Neural crest cell (in vitro differentiated cells): Measurements from ENCODE around the gene DMBX1. TPM values are rescaled to one million over a fixed set of nuclear protein-coding genes. Genes with fewer than 3 reads are reported as not detected.

Source experiments
- DNase-seq: peaks from one replicate; pipeline ENCODE4 v3.0.0; 2021; ENCODE audit warnings: low read depth, mixed read lengths, low spot score
- H3K27ac Mint-ChIP-seq: one replicate; pipeline ENCODE4 v1.8.0; 2021; ENCODE audit warnings: mild to moderate bottlenecking, mixed read lengths; ENCODE audit not compliant: unreplicated experiment
- H3K27me3 Mint-ChIP-seq: 2 replicates; pipeline ENCODE4 v1.8.0; 2021; ENCODE audit warnings: low read depth, mild to moderate bottlenecking, mixed read lengths
- H3K36me3 Mint-ChIP-seq: 2 replicates; pipeline ENCODE4 v1.8.0; 2021; ENCODE audit warnings: low read depth, mild to moderate bottlenecking, mixed read lengths
- H3K4me1 Mint-ChIP-seq: 2 replicates; pipeline ENCODE4 v1.8.0; 2021; ENCODE audit warnings: mixed read lengths
- H3K4me3 Mint-ChIP-seq: one replicate; pipeline ENCODE4 v1.8.0; 2021; ENCODE audit warnings: mild to moderate bottlenecking, mixed read lengths
- H3K9me3 Mint-ChIP-seq: 2 replicates; pipeline ENCODE4 v1.8.0; 2021; ENCODE audit warnings: mixed read lengths
- total RNA-seq: library from RNA; stranded (reverse); gene quantifications from 2 replicates; pipeline ENCODE4 v1.2.1, GENCODE V29; 2021
- TF ChIP-seq, protein P1 (sequence below): fragments of 200-600 bp; sonication (generic); conservative IDR thresholded peaks from 2 replicates; pipeline ENCODE4 v1.5.0; 2021; ENCODE audit warnings: antibody characterized with exemption, mild to moderate bottlenecking

Gene DMBX1
- total RNA-seq, 1 donor from 2014 or later, result not detected

DNA sequence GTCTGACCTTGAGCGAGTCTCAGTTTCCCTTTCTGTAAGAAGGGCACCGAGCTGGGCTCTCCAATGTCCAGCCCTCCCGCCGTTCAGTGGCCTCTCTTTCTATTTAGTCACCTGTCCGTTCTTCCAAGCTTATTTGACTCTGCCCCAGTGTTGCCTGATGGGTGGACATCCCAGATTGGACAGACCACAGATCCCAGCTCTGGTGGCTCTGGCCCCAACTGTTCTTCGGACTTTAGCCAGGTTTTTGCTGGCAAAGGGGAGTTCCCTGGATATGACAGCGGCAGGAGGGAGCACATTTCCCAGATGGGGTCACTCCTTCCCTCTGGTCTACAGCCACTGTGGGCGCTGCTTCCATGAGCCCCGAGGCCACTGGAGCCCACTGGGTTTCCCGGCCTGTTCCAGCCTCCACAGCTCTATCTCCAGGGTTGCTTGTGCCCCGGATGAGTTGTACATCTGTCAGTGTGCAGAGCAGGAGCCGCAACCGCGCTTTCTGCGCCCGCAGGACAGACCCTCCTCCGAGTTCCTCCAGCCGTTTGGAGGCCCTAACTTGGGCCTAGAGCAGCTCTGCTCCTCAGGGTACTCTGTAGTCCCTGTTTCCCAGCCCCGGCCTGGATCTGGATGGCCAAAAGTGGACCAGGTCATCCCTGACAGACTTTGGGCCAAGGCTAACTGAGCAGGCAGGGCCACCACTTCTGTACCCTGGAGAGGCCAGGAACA is 3.8 kb downstream of the DMBX1 start:
- Mint-ChIP-seq H3K9me3 (no peaks in the 10 kb centered on the region), H3K4me3 (peak overlapping the region; percentile 39), H3K27ac (no peak overlapping the region), H3K27me3 (peaks cover 95% of the 10 kb centered on the region), H3K4me1 (peaks cover 12% of the 10 kb centered on the region), H3K36me3 (no peaks in the 10 kb centered on the region)
- no peak for DNase-seq
- TF ChIP-seq, protein P1, sequence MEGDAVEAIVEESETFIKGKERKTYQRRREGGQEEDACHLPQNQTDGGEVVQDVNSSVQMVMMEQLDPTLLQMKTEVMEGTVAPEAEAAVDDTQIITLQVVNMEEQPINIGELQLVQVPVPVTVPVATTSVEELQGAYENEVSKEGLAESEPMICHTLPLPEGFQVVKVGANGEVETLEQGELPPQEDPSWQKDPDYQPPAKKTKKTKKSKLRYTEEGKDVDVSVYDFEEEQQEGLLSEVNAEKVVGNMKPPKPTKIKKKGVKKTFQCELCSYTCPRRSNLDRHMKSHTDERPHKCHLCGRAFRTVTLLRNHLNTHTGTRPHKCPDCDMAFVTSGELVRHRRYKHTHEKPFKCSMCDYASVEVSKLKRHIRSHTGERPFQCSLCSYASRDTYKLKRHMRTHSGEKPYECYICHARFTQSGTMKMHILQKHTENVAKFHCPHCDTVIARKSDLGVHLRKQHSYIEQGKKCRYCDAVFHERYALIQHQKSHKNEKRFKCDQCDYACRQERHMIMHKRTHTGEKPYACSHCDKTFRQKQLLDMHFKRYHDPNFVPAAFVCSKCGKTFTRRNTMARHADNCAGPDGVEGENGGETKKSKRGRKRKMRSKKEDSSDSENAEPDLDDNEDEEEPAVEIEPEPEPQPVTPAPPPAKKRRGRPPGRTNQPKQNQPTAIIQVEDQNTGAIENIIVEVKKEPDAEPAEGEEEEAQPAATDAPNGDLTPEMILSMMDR, result no peak

DNA sequence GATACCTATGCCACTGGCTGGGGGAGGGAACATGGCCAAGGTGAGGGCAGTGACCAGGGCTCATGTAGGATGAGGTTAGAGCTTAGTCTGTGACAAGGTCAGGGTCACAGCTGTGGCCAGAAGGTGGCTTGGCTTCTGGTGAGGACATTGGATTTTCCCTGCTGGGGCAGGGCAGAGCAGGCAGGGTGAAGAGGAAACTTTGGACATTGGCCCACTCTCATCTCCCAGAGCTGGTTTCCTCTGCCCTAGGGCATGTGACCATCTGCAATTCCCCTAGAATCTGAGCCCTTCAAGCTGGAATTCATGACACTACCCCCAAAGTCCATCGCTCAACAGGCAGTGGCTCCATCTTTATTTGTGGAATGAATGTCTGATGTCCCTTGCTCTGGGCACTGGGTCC is 5.3 kb downstream of the DMBX1 start:
- TF ChIP-seq, protein P1, result no peak
- Mint-ChIP-seq H3K4me3 (no peak overlapping the region), H3K27ac (no peak overlapping the region), H3K4me1 (peaks cover 3% of the 10 kb centered on the region), H3K9me3 (no peaks in the 10 kb centered on the region), H3K36me3 (no peaks in the 10 kb centered on the region), H3K27me3 (peaks cover 88% of the 10 kb centered on the region)
- no peak for DNase-seq

DNA sequence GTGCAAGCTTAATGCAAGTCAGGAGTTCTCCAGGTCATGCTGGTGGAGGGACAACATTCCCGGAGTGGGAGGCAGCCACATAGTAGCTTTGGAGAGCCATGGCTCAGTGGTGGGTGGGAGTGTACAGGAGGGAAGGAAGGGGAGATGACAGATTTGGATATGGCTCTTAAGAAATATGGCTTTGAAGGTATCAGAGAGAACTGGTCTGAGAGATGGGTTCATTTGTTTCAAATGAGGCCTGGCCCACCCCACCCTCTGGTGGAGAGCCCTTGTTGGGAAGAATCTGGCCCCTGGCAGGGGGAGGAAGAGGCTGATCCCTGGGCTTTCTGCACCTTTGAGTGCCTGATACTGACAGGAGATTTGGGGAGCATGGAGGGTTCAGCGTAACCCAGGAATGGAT is 6.1 kb downstream of the DMBX1 start:
- Mint-ChIP-seq H3K36me3 (no peaks in the 10 kb centered on the region), H3K27ac (no peak overlapping the region), H3K4me3 (no peak overlapping the region), H3K4me1 (no peaks in the 10 kb centered on the region), H3K27me3 (peaks cover 85% of the 10 kb centered on the region), H3K9me3 (no peaks in the 10 kb centered on the region)
- TF ChIP-seq, protein P1, result no peak
- DNase-seq, result no peak

DNA sequence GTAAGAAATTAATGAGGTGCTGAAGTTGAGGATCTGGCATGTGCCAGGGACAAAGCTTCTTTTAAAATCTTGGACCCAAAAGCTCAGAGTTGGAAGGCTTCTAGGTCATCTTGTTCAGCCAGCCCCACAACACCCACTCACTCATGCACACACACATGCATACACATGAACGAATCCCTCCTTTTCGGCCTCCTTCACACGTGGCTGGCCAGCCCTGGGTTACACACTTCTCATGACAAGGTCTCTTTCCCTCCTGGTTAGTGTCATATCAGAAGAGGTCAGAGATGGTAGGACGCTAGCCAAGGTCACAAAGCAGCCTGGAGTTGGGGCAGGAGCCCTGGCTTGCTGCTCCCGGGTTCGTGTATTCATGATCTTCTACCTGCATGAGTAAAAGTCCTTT is 6.9 kb downstream of the DMBX1 start:
- Mint-ChIP-seq H3K36me3 (no peaks in the 10 kb centered on the region), H3K9me3 (no peaks in the 10 kb centered on the region), H3K4me3 (no peak overlapping the region), H3K27me3 (peaks cover 83% of the 10 kb centered on the region), H3K27ac (no peak overlapping the region), H3K4me1 (no peaks in the 10 kb centered on the region)
- no peak for DNase-seq
- TF ChIP-seq, protein P1, result no peak

DNA sequence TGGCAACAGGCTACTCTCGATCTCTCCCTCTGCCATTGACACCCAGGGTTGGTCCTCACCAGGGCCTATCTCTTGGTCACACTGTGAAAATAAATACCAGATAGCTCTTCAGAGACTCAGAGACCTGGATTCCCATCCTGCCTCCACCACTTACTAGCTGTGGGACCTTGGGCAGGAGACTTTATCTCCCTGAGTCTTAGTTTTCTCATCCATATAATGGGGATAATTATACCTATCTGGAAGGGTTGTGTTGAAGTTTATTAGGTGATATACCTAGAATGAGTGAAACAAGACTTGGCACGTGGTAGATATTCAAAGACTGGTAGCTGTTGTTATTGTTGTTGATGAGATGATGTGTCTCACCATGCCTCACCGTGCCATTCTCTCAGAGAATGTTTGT is 7.4 kb downstream of the DMBX1 start:
- Mint-ChIP-seq H3K27me3 (peaks cover 80% of the 10 kb centered on the region), H3K4me3 (no peak overlapping the region), H3K4me1 (no peaks in the 10 kb centered on the region), H3K9me3 (no peaks in the 10 kb centered on the region), H3K27ac (no peak overlapping the region), H3K36me3 (no peaks in the 10 kb centered on the region)
- TF ChIP-seq, protein P1, result no peak
- DNase-seq, result no peak
